Measurements from ENCODE around the gene BCLAF1. TPM values are rescaled to one million over a fixed set of nuclear protein-coding genes. Genes with fewer than 3 reads are reported as not detected.
"Not testable (repeated sequence)": the region's sequence is repeated elsewhere in the genome, so short reads cannot be mapped to it uniquely, and the experiment has no call there.

The BCLAF1 gene
- total RNA-seq, 1 experiment from 2014 or later, result 117 TPM

- no peak for DNase-seq (ENCODE audit: extremely low read depth, low read depth)
Measured at GRCh38 chr6:136251394-136251793, 38.3 kb downstream of the BCLAF1 start.

- no peak for DNase-seq (ENCODE audit: extremely low read depth, low read depth)
Measured at GRCh38 chr6:136250686-136251008, 39.0 kb downstream of the BCLAF1 start.

- DNase-seq (ENCODE audit: extremely low read depth, low read depth), result peak; percentile 98
Measured at GRCh38 chr6:136249811-136250685, 39.6 kb downstream of the BCLAF1 start, which contains the start of gene MTFR2. Gene MTFR2, minus strand, starts transcription at chr6:136250311. Its CDS starts 1,212 bp downstream, at chr6:136249099.

- no peak for DNase-seq (ENCODE audit: extremely low read depth, low read depth)
Measured at GRCh38 chr6:136249336-136249735, 40.3 kb downstream of the BCLAF1 start.

- no peak for DNase-seq (ENCODE audit: extremely low read depth, low read depth)
Measured at GRCh38 chr6:136244061-136244616, 45.5 kb downstream of the BCLAF1 start.

GRCh38 chr6:136236466-136237293 is 53.0 kb downstream of the BCLAF1 start:
- DNase-seq (ENCODE audit: extremely low read depth, low read depth), result no peak

GRCh38 chr6:136235233-136235564 is 54.4 kb downstream of the BCLAF1 start:
- no peak for DNase-seq (ENCODE audit: extremely low read depth, low read depth)

- no peak for DNase-seq (ENCODE audit: extremely low read depth, low read depth)
Measured at GRCh38 chr6:136232701-136233100, 56.9 kb downstream of the BCLAF1 start.

GRCh38 chr6:136230219-136230853 is 59.3 kb downstream of the BCLAF1 start:
- no peak for DNase-seq (ENCODE audit: extremely low read depth, low read depth)

GRCh38 chr6:136228814-136229213 is 60.8 kb downstream of the BCLAF1 start:
- DNase-seq (ENCODE audit: extremely low read depth, low read depth), result no peak

GRCh38 chr6:136226674-136227377 is 62.8 kb downstream of the BCLAF1 start:
- DNase-seq (ENCODE audit: extremely low read depth, low read depth), result no peak

- DNase-seq (ENCODE audit: extremely low read depth, low read depth), result peak; percentile 64
Measured at GRCh38 chr6:136226027-136226673, 63.5 kb downstream of the BCLAF1 start.

GRCh38 chr6:136225496-136225895 is 64.2 kb downstream of the BCLAF1 start:
- DNase-seq (ENCODE audit: extremely low read depth, low read depth), result peak; percentile 28

- not testable (repeated sequence) for DNase-seq (ENCODE audit: extremely low read depth, low read depth)
Measured at GRCh38 chr6:136224974-136225373, 64.7 kb downstream of the BCLAF1 start.

GRCh38 chr6:136216503-136217401 is 72.9 kb downstream of the BCLAF1 start:
- no peak for DNase-seq (ENCODE audit: extremely low read depth, low read depth)

GRCh38 chr6:136213853-136214252 is 75.8 kb downstream of the BCLAF1 start:
- DNase-seq (ENCODE audit: extremely low read depth, low read depth), result no peak

- no peak for DNase-seq (ENCODE audit: extremely low read depth, low read depth)
Measured at GRCh38 chr6:136213012-136213539, 76.6 kb downstream of the BCLAF1 start.

- no peak for DNase-seq (ENCODE audit: extremely low read depth, low read depth)
Measured at GRCh38 chr6:136212608-136213007, 77.0 kb downstream of the BCLAF1 start.

All from NCI-H460 (cell line).